ENCODE results near the gene CHMP4A. TPM values are rescaled to one million over a fixed set of nuclear protein-coding genes. Genes with fewer than 3 reads are reported as not detected.

The CHMP4A gene
- total and polyA plus RNA-seq, 9 of the 15 experiments (the other 6 are each of a cell fraction or from before 2014, with no cell fraction given) = 28.8 to 104 (median 52.7) TPM

DNA sequence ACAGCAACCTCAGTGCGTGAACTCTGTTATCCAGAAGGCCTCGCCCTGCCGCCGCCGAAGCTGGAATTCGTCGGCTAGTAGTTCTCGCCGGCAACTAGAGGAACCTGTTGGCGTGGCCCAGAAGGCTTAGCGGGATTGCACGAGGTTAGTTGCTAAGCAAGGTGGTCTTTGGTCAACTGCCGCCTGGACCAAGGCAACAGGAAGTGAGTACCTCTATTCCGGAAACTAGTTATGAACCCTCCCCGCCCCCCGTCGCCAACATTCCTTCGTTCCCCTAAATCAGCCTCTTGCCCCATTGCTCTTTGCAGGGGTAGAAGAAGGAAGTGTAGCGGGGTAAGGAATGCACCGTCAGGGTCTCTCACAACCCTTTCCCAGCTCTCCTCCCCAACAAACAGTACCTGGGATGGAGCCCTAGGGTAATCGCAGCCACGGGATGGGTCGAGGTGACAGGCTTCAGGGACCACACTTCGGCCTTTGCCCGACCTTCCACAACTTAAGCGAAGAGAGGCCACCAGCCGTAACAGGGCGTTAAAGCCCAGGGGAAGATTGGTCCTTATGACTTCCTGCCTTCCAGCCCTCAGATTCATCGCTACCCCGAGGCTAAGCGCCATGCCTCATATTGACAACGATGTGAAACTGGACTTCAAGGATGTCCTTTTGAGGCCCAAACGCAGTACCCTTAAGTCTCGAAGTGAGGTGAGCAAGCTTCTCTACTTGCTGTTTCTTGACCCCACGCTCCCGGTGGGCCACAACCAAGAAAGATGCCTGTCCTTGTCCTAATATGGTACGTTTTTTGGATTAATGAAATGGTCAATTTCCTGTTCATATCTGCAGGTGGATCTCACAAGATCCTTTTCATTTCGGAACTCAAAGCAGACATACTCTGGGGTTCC is 19.6 kb upstream of the CHMP4A start, which contains the start of gene GMPR2 (continued):
- TF ChIP-seq ZNF589 (CRISPR knock-in tag; IDR thresholded peaks at IDR 0.05; ENCODE audit: low read depth) (0 out of 2 replicates have a peak, but pooled peaks have one; percentile 67), PCBP1 (IDR thresholded peaks at IDR 0.05; ENCODE audit: low read depth, low read length, poor library complexity, severe bottlenecking) (no peak), POLR2A (conservative IDR thresholded peaks at IDR 0.05) (peak; percentile 64), ELF2 (CRISPR knock-in tag; IDR thresholded peaks at IDR 0.05) (0 out of 2 replicates have a peak, but pooled peaks have one; percentile 30), TEAD2 (tag; IDR thresholded peaks at IDR 0.05) (0 out of 2 replicates have a peak, but pooled peaks have one; percentile 10), KAT7 (CRISPR knock-in tag; IDR thresholded peaks at IDR 0.05; ENCODE audit: borderline replicate concordance) (peak; percentile 62; the same call in 1 of the 2 replicates)
- TF ChIP-seq, protein P1, sequence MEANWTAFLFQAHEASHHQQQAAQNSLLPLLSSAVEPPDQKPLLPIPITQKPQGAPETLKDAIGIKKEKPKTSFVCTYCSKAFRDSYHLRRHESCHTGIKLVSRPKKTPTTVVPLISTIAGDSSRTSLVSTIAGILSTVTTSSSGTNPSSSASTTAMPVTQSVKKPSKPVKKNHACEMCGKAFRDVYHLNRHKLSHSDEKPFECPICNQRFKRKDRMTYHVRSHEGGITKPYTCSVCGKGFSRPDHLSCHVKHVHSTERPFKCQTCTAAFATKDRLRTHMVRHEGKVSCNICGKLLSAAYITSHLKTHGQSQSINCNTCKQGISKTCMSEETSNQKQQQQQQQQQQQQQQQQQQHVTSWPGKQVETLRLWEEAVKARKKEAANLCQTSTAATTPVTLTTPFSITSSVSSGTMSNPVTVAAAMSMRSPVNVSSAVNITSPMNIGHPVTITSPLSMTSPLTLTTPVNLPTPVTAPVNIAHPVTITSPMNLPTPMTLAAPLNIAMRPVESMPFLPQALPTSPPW (CRISPR knock-in tag; IDR thresholded peaks at IDR 0.05) = peak; percentile 62
- TF ChIP-seq, protein P2, sequence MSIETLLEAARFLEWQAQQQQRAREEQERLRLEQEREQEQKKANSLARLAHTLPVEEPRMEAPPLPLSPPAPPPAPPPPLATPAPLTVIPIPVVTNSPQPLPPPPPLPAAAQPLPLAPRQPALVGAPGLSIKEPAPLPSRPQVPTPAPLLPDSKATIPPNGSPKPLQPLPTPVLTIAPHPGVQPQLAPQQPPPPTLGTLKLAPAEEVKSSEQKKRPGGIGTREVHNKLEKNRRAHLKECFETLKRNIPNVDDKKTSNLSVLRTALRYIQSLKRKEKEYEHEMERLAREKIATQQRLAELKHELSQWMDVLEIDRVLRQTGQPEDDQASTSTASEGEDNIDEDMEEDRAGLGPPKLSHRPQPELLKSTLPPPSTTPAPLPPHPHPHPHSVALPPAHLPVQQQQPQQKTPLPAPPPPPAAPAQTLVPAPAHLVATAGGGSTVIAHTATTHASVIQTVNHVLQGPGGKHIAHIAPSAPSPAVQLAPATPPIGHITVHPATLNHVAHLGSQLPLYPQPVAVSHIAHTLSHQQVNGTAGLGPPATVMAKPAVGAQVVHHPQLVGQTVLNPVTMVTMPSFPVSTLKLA (conservative IDR thresholded peaks at IDR 0.05) = peak in 1 of 2 experiments; percentile 56; a peak in 2 of 4 replicates
- TF ChIP-seq, protein P3, sequence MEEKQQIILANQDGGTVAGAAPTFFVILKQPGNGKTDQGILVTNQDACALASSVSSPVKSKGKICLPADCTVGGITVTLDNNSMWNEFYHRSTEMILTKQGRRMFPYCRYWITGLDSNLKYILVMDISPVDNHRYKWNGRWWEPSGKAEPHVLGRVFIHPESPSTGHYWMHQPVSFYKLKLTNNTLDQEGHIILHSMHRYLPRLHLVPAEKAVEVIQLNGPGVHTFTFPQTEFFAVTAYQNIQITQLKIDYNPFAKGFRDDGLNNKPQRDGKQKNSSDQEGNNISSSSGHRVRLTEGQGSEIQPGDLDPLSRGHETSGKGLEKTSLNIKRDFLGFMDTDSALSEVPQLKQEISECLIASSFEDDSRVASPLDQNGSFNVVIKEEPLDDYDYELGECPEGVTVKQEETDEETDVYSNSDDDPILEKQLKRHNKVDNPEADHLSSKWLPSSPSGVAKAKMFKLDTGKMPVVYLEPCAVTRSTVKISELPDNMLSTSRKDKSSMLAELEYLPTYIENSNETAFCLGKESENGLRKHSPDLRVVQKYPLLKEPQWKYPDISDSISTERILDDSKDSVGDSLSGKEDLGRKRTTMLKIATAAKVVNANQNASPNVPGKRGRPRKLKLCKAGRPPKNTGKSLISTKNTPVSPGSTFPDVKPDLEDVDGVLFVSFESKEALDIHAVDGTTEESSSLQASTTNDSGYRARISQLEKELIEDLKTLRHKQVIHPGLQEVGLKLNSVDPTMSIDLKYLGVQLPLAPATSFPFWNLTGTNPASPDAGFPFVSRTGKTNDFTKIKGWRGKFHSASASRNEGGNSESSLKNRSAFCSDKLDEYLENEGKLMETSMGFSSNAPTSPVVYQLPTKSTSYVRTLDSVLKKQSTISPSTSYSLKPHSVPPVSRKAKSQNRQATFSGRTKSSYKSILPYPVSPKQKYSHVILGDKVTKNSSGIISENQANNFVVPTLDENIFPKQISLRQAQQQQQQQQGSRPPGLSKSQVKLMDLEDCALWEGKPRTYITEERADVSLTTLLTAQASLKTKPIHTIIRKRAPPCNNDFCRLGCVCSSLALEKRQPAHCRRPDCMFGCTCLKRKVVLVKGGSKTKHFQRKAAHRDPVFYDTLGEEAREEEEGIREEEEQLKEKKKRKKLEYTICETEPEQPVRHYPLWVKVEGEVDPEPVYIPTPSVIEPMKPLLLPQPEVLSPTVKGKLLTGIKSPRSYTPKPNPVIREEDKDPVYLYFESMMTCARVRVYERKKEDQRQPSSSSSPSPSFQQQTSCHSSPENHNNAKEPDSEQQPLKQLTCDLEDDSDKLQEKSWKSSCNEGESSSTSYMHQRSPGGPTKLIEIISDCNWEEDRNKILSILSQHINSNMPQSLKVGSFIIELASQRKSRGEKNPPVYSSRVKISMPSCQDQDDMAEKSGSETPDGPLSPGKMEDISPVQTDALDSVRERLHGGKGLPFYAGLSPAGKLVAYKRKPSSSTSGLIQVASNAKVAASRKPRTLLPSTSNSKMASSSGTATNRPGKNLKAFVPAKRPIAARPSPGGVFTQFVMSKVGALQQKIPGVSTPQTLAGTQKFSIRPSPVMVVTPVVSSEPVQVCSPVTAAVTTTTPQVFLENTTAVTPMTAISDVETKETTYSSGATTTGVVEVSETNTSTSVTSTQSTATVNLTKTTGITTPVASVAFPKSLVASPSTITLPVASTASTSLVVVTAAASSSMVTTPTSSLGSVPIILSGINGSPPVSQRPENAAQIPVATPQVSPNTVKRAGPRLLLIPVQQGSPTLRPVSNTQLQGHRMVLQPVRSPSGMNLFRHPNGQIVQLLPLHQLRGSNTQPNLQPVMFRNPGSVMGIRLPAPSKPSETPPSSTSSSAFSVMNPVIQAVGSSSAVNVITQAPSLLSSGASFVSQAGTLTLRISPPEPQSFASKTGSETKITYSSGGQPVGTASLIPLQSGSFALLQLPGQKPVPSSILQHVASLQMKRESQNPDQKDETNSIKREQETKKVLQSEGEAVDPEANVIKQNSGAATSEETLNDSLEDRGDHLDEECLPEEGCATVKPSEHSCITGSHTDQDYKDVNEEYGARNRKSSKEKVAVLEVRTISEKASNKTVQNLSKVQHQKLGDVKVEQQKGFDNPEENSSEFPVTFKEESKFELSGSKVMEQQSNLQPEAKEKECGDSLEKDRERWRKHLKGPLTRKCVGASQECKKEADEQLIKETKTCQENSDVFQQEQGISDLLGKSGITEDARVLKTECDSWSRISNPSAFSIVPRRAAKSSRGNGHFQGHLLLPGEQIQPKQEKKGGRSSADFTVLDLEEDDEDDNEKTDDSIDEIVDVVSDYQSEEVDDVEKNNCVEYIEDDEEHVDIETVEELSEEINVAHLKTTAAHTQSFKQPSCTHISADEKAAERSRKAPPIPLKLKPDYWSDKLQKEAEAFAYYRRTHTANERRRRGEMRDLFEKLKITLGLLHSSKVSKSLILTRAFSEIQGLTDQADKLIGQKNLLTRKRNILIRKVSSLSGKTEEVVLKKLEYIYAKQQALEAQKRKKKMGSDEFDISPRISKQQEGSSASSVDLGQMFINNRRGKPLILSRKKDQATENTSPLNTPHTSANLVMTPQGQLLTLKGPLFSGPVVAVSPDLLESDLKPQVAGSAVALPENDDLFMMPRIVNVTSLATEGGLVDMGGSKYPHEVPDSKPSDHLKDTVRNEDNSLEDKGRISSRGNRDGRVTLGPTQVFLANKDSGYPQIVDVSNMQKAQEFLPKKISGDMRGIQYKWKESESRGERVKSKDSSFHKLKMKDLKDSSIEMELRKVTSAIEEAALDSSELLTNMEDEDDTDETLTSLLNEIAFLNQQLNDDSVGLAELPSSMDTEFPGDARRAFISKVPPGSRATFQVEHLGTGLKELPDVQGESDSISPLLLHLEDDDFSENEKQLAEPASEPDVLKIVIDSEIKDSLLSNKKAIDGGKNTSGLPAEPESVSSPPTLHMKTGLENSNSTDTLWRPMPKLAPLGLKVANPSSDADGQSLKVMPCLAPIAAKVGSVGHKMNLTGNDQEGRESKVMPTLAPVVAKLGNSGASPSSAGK (IDR thresholded peaks at IDR 0.05) = peak; percentile 17; the same call in 1 of the 2 replicates

Measured in K562 (cell line).